PC-3 (cell line): ENCODE results near the gene STXBP1. TPM values are rescaled to one million over a fixed set of nuclear protein-coding genes. Genes with fewer than 3 reads are reported as not detected.

ENCODE experiments used
- ATAC-seq: fragments of 200-7000 bp; cut with Tn5 transposase; 2 replicates; pipeline ENCODE4 v1.9.1; 2020; ENCODE audit warnings: mild to moderate bottlenecking, moderate library complexity
- BruUV-seq: library from RNA; stranded (reverse); fragments of 400-500 nt; replicated peaks from 2 replicates; lab custom pipeline; 2021; lab: Mats Ljungman, UMichigan
- CTCF ChIA-PET: fragments of 300-600 bp; sonication (Branson Sonifier 250); formaldehyde crosslinking; loops from one replicate; lab custom pipeline; 2022; ENCODE audit warnings: antibody characterized with exemption; lab: Charles Lee
- POLR2A ChIA-PET: fragments of 300-600 bp; sonication (Branson Sonifier 250); formaldehyde crosslinking; loops from one replicate; lab custom pipeline; 2022; ENCODE audit warnings: antibody characterized with exemption; ENCODE audit not compliant: unreplicated experiment; lab: Charles Lee
- DNase-seq: peaks from one replicate; pipeline ENCODE4 v3.0.0-alpha.2; 2015
- H2AFZ ChIP-seq: fragments of 300-600 bp; sonication (generic); 2 replicates; pipeline ENCODE4 v1.6.0; 2016; ENCODE audit warnings: antibody characterized with exemption, low read length
- H3F3A ChIP-seq: fragments of 300-600 bp; sonication (generic); one replicate; pipeline ENCODE4 v1.6.0; 2017; ENCODE audit warnings: antibody characterized with exemption, low read length, control low read depth, mild to moderate bottlenecking; ENCODE audit not compliant: unreplicated experiment
- H3K27ac ChIP-seq: fragments of 300-600 bp; sonication (generic); 2 replicates; pipeline ENCODE4 v1.5.1; 2016; ENCODE audit warnings: mild to moderate bottlenecking, low read length
- H3K27me3 ChIP-seq: fragments of 300-600 bp; sonication (generic); 2 replicates; pipeline ENCODE4 v1.6.1; 2016; ENCODE audit warnings: low read length, mixed read lengths
- H3K36me3 ChIP-seq: fragments of 300-600 bp; sonication (generic); 2 replicates; pipeline ENCODE4 v1.6.1; 2016; ENCODE audit warnings: low read depth, mixed run types, low read length, mixed read lengths
- H3K4me1 ChIP-seq: fragments of 300-600 bp; sonication (generic); 2 replicates; pipeline ENCODE4 v1.5.1; 2016; ENCODE audit warnings: low read length; ENCODE audit not compliant: insufficient read depth
- H3K4me2 ChIP-seq: fragments of 300-600 bp; sonication (generic); 2 replicates; pipeline ENCODE4 v1.6.0; 2016; ENCODE audit warnings: low read length
- H3K4me3 ChIP-seq: fragments of 300-600 bp; sonication (generic); 2 replicates; pipeline ENCODE4 v1.5.1; 2016; ENCODE audit warnings: mild to moderate bottlenecking, low read length, mixed read lengths
- H3K79me2 ChIP-seq: fragments of 300-600 bp; sonication (generic); 2 replicates; pipeline ENCODE4 v1.6.1; 2017; ENCODE audit warnings: low read length, mixed read lengths
- H3K9ac ChIP-seq: fragments of 300-600 bp; sonication (generic); 2 replicates; pipeline ENCODE4 v1.6.0; 2016; ENCODE audit warnings: mild to moderate bottlenecking, low read length
- H3K9me2 ChIP-seq: fragments of 300-600 bp; sonication (generic); replicated peaks from 2 replicates; pipeline ENCODE4 v1.6.1; 2016; ENCODE audit warnings: mixed run types, low read length, mixed read lengths
- H3K9me3 ChIP-seq: fragments of 300-600 bp; sonication (generic); 2 replicates; pipeline ENCODE4 v1.6.1; 2016; ENCODE audit warnings: low read length, mixed read lengths
- H4K20me1 ChIP-seq: fragments of 300-600 bp; sonication (generic); 2 replicates; pipeline ENCODE4 v1.6.1; 2016; ENCODE audit warnings: low read length, mixed read lengths
- EZH2 ChIP-seq: fragments of 300-600 bp; sonication (generic); IDR thresholded peaks from one replicate; pipeline ENCODE4 v1.6.1; 2017; ENCODE audit warnings: antibody characterized with exemption, mild to moderate bottlenecking, low read length; ENCODE audit not compliant: unreplicated experiment
- EZH2phosphoT487 ChIP-seq: fragments of 300-600 bp; sonication (generic); IDR thresholded peaks from 2 replicates; pipeline ENCODE4 v1.6.1; 2018; ENCODE audit warnings: mild to moderate bottlenecking, antibody characterized with exemption, low read length, borderline replicate concordance
- intact Hi-C: fragments of 100-400 bp; cut with micrococcal nuclease; formaldehyde crosslinking; loops from 2 replicates; pipeline ENCODE4 v1.9.0; 2023
- total RNA-seq: library from RNA; depleted of rRNA; stranded (reverse); fragments of >200 nt; gene quantifications from 2 replicates; pipeline ENCODE4 v1.2.3, GENCODE V29; 2014
- TF ChIP-seq, protein P1 (sequence below): fragments of 300-600 bp; sonication (generic); conservative IDR thresholded peaks from 2 replicates; pipeline ENCODE4 v1.5.1; 2017; ENCODE audit warnings: antibody characterized with exemption, low read depth, mild to moderate bottlenecking, low read length

The STXBP1 gene
- total RNA-seq, 1 experiment from 2014 or later: 9.1 TPM

DNA sequence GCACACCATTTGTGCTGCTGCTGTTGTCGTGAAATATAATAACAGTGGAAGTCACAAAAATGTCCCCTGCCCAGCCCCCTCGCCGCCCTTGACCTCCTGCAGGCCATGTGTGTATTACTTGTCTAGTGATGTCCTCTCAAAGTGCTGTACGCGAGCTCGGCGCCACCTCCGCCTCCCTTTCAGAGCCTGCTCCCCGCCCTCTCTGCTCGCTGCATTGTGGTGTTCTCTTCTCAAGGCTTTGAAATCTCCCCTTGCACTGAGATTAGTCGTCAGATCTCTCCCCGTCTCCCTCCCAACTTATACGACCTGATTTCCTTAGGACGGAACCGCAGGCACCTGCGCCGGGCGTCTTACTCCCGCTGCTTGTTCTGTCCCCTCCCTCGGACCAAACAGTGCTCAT is 80.0 kb downstream of the STXBP1 start:
- no peaks in the 10 kb centered on the region for H3K36me3 ChIP-seq
- no peak overlapping the region for H2AFZ ChIP-seq
- no peak overlapping the region for H3K4me3 ChIP-seq
- no peaks in the 10 kb centered on the region for H4K20me1 ChIP-seq
- no peaks in the 10 kb centered on the region for H3F3A ChIP-seq
- no peaks in the 10 kb centered on the region for H3K79me2 ChIP-seq
- intact Hi-C loops: no loop called here
- DNase-seq (no peak), ATAC-seq (no peak)
- TF ChIP-seq, protein P1, sequence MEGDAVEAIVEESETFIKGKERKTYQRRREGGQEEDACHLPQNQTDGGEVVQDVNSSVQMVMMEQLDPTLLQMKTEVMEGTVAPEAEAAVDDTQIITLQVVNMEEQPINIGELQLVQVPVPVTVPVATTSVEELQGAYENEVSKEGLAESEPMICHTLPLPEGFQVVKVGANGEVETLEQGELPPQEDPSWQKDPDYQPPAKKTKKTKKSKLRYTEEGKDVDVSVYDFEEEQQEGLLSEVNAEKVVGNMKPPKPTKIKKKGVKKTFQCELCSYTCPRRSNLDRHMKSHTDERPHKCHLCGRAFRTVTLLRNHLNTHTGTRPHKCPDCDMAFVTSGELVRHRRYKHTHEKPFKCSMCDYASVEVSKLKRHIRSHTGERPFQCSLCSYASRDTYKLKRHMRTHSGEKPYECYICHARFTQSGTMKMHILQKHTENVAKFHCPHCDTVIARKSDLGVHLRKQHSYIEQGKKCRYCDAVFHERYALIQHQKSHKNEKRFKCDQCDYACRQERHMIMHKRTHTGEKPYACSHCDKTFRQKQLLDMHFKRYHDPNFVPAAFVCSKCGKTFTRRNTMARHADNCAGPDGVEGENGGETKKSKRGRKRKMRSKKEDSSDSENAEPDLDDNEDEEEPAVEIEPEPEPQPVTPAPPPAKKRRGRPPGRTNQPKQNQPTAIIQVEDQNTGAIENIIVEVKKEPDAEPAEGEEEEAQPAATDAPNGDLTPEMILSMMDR: no peak
- TF ChIP-seq EZH2: no peak
- no peak for TF ChIP-seq EZH2phosphoT487
- no peaks in the 10 kb centered on the region for H3K27me3 ChIP-seq
- BruUV-seq: no TSS peak
- CTCF ChIA-PET: no interaction called here
- no peaks in the 10 kb centered on the region for H3K9me2 ChIP-seq
- no peaks in the 10 kb centered on the region for H3K9me3 ChIP-seq
- no peak overlapping the region for H3K4me2 ChIP-seq
- no peak overlapping the region for H3K27ac ChIP-seq
- H3K9ac ChIP-seq: no peak overlapping the region
- POLR2A ChIA-PET: no interaction called here
- H3K4me1 ChIP-seq: no peaks in the 10 kb centered on the region; the same call in 1 of the 2 replicates

DNA sequence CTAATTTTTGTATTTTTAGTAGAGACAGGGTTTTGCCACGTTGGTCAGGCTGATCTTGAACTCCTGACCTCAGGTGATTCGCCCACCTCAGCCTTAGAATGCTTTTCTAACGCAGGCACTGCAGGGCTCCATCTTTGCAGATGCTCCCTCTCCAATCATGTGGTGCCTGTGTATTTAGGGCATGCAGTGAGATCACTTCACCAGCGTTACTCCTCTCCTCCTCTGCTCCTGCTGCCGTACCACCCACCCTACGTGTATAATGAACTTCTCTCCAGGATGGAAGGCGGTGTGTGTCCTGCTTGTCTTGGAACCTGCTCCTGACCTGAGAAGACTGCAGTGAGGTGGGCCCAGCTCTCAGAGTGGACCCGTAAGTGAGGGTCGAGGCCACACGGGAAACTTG is 81.1 kb downstream of the STXBP1 start:
- H3K4me2 ChIP-seq: no peak overlapping the region
- no peaks in the 10 kb centered on the region; the same call in 1 of the 2 replicates for H3K4me1 ChIP-seq
- BruUV-seq: no TSS peak
- TF ChIP-seq, protein P1: no peak
- TF ChIP-seq EZH2phosphoT487 (no peak), EZH2 (no peak)
- H3K9me3 ChIP-seq: no peaks in the 10 kb centered on the region
- H3K27me3 ChIP-seq: no peaks in the 10 kb centered on the region
- no peak overlapping the region for H3K4me3 ChIP-seq
- intact Hi-C loops: no loop called here
- H3K36me3 ChIP-seq: no peaks in the 10 kb centered on the region
- H2AFZ ChIP-seq: no peak overlapping the region
- DNase-seq (no peak), ATAC-seq (no peak)
- no peak overlapping the region for H3K27ac ChIP-seq
- no peaks in the 10 kb centered on the region for H3F3A ChIP-seq
- H3K79me2 ChIP-seq: no peaks in the 10 kb centered on the region
- H4K20me1 ChIP-seq: no peaks in the 10 kb centered on the region
- CTCF ChIA-PET: no interaction called here
- no peaks in the 10 kb centered on the region for H3K9me2 ChIP-seq
- no peak overlapping the region for H3K9ac ChIP-seq
- POLR2A ChIA-PET: no interaction called here

DNA sequence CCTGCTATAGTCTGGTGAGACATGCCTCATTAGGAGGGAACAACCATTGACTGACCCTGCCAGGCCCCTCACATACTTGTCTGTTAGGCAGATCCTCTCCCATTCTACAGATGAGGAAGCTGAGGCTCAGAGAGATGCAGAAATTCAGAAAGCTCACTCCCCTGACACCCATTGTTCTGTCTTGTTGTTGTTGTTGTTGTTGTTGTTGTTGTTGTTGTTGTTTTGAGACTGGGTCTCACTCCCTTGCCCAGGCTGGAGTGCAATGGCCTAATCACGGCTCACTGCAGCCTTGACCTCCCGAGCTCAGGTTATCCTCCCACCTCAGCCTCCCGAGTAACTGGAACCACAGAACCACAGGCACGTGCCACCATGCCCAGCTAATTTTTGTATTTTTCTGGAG is 81.6 kb downstream of the STXBP1 start:
- Histone ChIP-seq H3K9me3 (no peaks in the 10 kb centered on the region), H3K4me2 (no peak overlapping the region), H3F3A (no peaks in the 10 kb centered on the region), H3K27ac (no peak overlapping the region), H3K36me3 (no peaks in the 10 kb centered on the region), H3K9me2 (no peaks in the 10 kb centered on the region), H3K27me3 (no peaks in the 10 kb centered on the region), H3K4me1 (no peaks in the 10 kb centered on the region; the same call in 1 of the 2 replicates), H3K4me3 (no peak overlapping the region), H2AFZ (no peak overlapping the region), H3K79me2 (no peaks in the 10 kb centered on the region), H3K9ac (no peak overlapping the region), H4K20me1 (no peaks in the 10 kb centered on the region)
- no peak for ATAC-seq
- intact Hi-C loops: no loop called here
- no TSS peak for BruUV-seq
- ChIA-PET CTCF (no interaction called here), POLR2A (no interaction called here)
- TF ChIP-seq EZH2 (no peak), EZH2phosphoT487 (no peak)
- TF ChIP-seq, protein P1: no peak
- DNase-seq: no peak
